ENCODE data around the gene HMGN4. TPM values are rescaled to one million over a fixed set of nuclear protein-coding genes. Genes with fewer than 3 reads are reported as not detected.

HMGN4 gene
- total RNA-seq, 5 donors from 2014 or later (not counting 1 experiment from before 2014, with no cell fraction given) = 49.2 to 92.5 (median 62.7) TPM

- ChIA-PET POLR2A (interaction anchor here in 1 of 2 donors (1.0 kb wide), 1 partner anchor 393 kb away, joined by 5 read pairs; a partner anchor contains a TSS), CTCF (interaction anchor here in 1 of 2 donors (0.9 to 1.8 kb wide), 6 partner anchors 9 to 235 kb away, joined by 3 to 11 read pairs (median 4); no protein-coding TSS in a partner anchor)
- WGBS (ENCODE audit: insufficient coverage) = 72% methylated on average over 2 of the region's 7 CpGs
- peaks cover 26 to 37% (median 34%) of the 10 kb centered on the region in 3 donors for H3K4me1 Mint-ChIP-seq
- H3K27ac Mint-ChIP-seq = peak overlapping the region in 1 of 2 donors; percentile 74
- Histone ChIP-seq H3K4me3 (ENCODE audit: control insufficient read depth in 1 of 2, extremely low read depth in 1 of 2, low read length in 1 of 2) (no peak overlapping the region), H3K27me3 (replicated peaks in 1 of 2; ENCODE audit: control insufficient read depth in 2 of 2, extremely low read depth in 1 of 2, insufficient read depth in 2 of 2, low read length in 1 of 2) (peaks cover 3 to 12% of the 10 kb centered on the region in 2 experiments), H3K36me3 (ENCODE audit: control insufficient read depth in 2 of 2, extremely low read depth in 1 of 2, insufficient read depth in 1 of 2, low read length in 1 of 2) (no peaks in the 10 kb centered on the region), H3K9me3 (peaks cover 5% of the 10 kb centered on the region), H3K4me1 (ENCODE audit: control insufficient read depth in 1 of 2, extremely low read depth in 1 of 2, insufficient read depth in 2 of 2, low read length in 2 of 2) (peaks cover 9 to 23% of the 10 kb centered on the region in 2 experiments), H3K27ac (ENCODE audit: low read length) (no peak overlapping the region)
- ATAC-seq (replicated peaks in 1 of 4) (no peak), DNase-seq (no peak)
- H3K36me3 Mint-ChIP-seq = no peaks in the 10 kb centered on the region
- H3K9me3 Mint-ChIP-seq = peaks cover 6 to 11% (median 10%) of the 10 kb centered on the region in 3 donors
- H3K27me3 Mint-ChIP-seq = no peaks in the 10 kb centered on the region
- peak overlapping the region; percentile 15 to 81 (median 73) for H3K4me3 Mint-ChIP-seq
Measured at GRCh38 chr6:26576407-26576843, 38.3 kb downstream of the HMGN4 start.

GRCh38 chr6:26576929-26577719, 39.0 kb downstream of the HMGN4 start:
- Histone ChIP-seq H3K36me3 (ENCODE audit: control insufficient read depth in 2 of 2, extremely low read depth in 1 of 2, insufficient read depth in 1 of 2, low read length in 1 of 2) (no peaks in the 10 kb centered on the region), H3K9me3 (peaks cover 5% of the 10 kb centered on the region), H3K27me3 (replicated peaks in 1 of 2; ENCODE audit: control insufficient read depth in 2 of 2, extremely low read depth in 1 of 2, insufficient read depth in 2 of 2, low read length in 1 of 2) (peaks cover 3 to 12% of the 10 kb centered on the region in 2 experiments), H3K27ac (ENCODE audit: low read length) (peak overlapping the region; percentile 16), H3K4me3 (ENCODE audit: control insufficient read depth in 1 of 2, extremely low read depth in 1 of 2, low read length in 1 of 2) (peak overlapping the region; percentile 38 to 40), H3K4me1 (ENCODE audit: control insufficient read depth in 1 of 2, extremely low read depth in 1 of 2, insufficient read depth in 2 of 2, low read length in 2 of 2) (peaks cover 7 to 17% of the 10 kb centered on the region in 2 experiments)
- H3K27ac Mint-ChIP-seq = peak overlapping the region; percentile 74 to 84
- CTCF ChIA-PET = interaction anchor here in 1 of 2 donors (0.8 to 1.8 kb wide), 8 partner anchors 8 to 236 kb away, joined by 3 to 11 read pairs (median 4); no protein-coding TSS in a partner anchor
- peak overlapping the region; percentile 71 to 81 (median 73) for H3K4me3 Mint-ChIP-seq
- POLR2A ChIA-PET = interaction anchor here in 1 of 2 donors (1.0 kb wide), 1 partner anchor 394 kb away, joined by 5 read pairs; a partner anchor contains a TSS
- peaks cover 6 to 11% (median 10%) of the 10 kb centered on the region in 3 donors for H3K9me3 Mint-ChIP-seq
- peak; percentile 13 to 64 (median 52) for ATAC-seq (replicated peaks in 1 of 4)
- H3K27me3 Mint-ChIP-seq = no peaks in the 10 kb centered on the region
- peaks cover 19 to 30% (median 27%) of the 10 kb centered on the region in 3 donors for H3K4me1 Mint-ChIP-seq
- WGBS (ENCODE audit: insufficient coverage) = 6% methylated on average over 9 of the region's 31 CpGs
- H3K36me3 Mint-ChIP-seq = no peaks in the 10 kb centered on the region
- peak in 19 of 35 experiments; percentile 26 to 78 (median 48) for DNase-seq

DNA sequence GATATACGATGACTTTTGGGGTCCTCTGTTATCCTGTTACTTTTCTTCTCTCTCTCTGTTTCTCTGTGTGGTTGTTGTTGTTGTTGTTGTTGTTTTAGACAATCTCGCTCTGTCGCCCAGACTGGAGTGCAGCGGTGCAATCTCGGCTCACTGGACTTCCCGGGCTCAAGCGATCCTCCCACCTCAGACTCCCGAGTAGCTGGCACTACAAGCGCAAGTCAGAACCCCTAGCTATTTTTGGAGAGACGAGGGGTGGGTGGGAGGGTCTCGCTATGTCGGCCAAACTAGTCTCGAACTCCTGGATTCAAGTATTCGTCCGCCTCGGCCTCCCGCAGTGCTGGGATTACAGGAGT, 39.5 kb downstream of the HMGN4 start:
- ATAC-seq (replicated peaks in 1 of 4) = peak in 1 of 4 experiments; percentile 15
- no peaks in the 10 kb centered on the region for H3K27me3 Mint-ChIP-seq
- DNase-seq = no peak
- no peaks in the 10 kb centered on the region for H3K36me3 Mint-ChIP-seq
- Histone ChIP-seq H3K36me3 (ENCODE audit: control insufficient read depth in 2 of 2, extremely low read depth in 1 of 2, insufficient read depth in 1 of 2, low read length in 1 of 2) (no peaks in the 10 kb centered on the region), H3K27ac (ENCODE audit: low read length) (no peak overlapping the region), H3K27me3 (replicated peaks in 1 of 2; ENCODE audit: control insufficient read depth in 2 of 2, extremely low read depth in 1 of 2, insufficient read depth in 2 of 2, low read length in 1 of 2) (peaks cover 3 to 12% of the 10 kb centered on the region in 2 experiments), H3K4me1 (ENCODE audit: control insufficient read depth in 1 of 2, extremely low read depth in 1 of 2, insufficient read depth in 2 of 2, low read length in 2 of 2) (peaks cover 6 to 12% of the 10 kb centered on the region in 2 experiments), H3K9me3 (peaks cover 5% of the 10 kb centered on the region), H3K4me3 (ENCODE audit: control insufficient read depth in 1 of 2, extremely low read depth in 1 of 2, low read length in 1 of 2) (peak overlapping the region; percentile 38 to 40)
- H3K27ac Mint-ChIP-seq = peak overlapping the region; percentile 74 to 84
- ChIA-PET CTCF (interaction anchor here in 1 of 2 donors (0.8 to 1.8 kb wide), 4 partner anchors 9 to 236 kb away, joined by 3 to 11 read pairs (median 6); no protein-coding TSS in a partner anchor), POLR2A (no interaction called here)
- peaks cover 15 to 24% (median 22%) of the 10 kb centered on the region in 3 donors for H3K4me1 Mint-ChIP-seq
- H3K4me3 Mint-ChIP-seq = peak overlapping the region; percentile 71 to 81 (median 73)
- 57% methylated on average over 8 of the region's 17 CpGs for WGBS (ENCODE audit: insufficient coverage)
- H3K9me3 Mint-ChIP-seq = peaks cover 6 to 11% (median 10%) of the 10 kb centered on the region in 3 donors

DNA sequence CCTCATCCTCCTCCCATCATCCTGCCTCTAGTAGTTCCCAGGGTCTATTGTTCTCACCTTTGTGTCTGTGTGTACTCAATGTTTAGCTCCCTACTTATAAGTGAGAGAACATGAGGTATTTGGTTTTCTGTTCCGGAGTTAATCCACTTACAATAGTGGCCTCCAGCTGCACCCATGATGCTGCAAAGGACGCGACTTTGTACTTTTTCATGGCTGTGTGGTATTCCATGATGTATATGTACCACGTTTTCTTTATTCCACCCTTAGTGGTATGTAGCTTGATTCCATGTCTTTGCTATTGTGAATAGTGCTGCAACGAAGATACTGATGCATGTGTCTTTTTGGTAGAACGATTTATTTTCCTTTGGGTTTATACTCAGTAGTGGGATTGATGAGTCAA, 40.1 kb downstream of the HMGN4 start:
- peaks cover 12 to 24% (median 20%) of the 10 kb centered on the region in 3 donors for H3K4me1 Mint-ChIP-seq
- ChIA-PET CTCF (interaction anchor here in 1 of 2 donors (1.1 kb wide), 1 partner anchor 17 kb away, joined by 4 read pairs; no protein-coding TSS in a partner anchor), POLR2A (no interaction called here)
- H3K27me3 ChIP-seq (replicated peaks in 1 of 2; ENCODE audit: control insufficient read depth in 2 of 2, extremely low read depth in 1 of 2, insufficient read depth in 2 of 2, low read length in 1 of 2) = peaks cover 6 to 12% of the 10 kb centered on the region in 2 experiments
- peak overlapping the region in 2 of 3 donors; percentile 31 to 81 for H3K4me3 Mint-ChIP-seq
- H3K9me3 Mint-ChIP-seq = peaks cover 6 to 11% (median 10%) of the 10 kb centered on the region in 3 donors
- ATAC-seq (replicated peaks in 1 of 4) = no peak
- peaks cover 5% of the 10 kb centered on the region for H3K9me3 ChIP-seq
- peaks cover 6 to 9% of the 10 kb centered on the region in 2 experiments for H3K4me1 ChIP-seq (ENCODE audit: control insufficient read depth in 1 of 2, extremely low read depth in 1 of 2, insufficient read depth in 2 of 2, low read length in 2 of 2)
- DNase-seq = no peak
- H3K27ac Mint-ChIP-seq = peak overlapping the region in 1 of 2 donors; percentile 24
- no CpG with 5 or more reads among the region's 6 CpGs for WGBS (ENCODE audit: insufficient coverage)
- H3K4me3 ChIP-seq (ENCODE audit: control insufficient read depth in 1 of 2, extremely low read depth in 1 of 2, low read length in 1 of 2) = no peak overlapping the region
- no peaks in the 10 kb centered on the region for H3K36me3 ChIP-seq (ENCODE audit: control insufficient read depth in 2 of 2, extremely low read depth in 1 of 2, insufficient read depth in 1 of 2, low read length in 1 of 2)
- peaks cover 4 to 5% of the 10 kb centered on the region in 2 donors for H3K27me3 Mint-ChIP-seq
- H3K27ac ChIP-seq (ENCODE audit: low read length) = no peak overlapping the region
- H3K36me3 Mint-ChIP-seq = no peaks in the 10 kb centered on the region

GRCh38 chr6:26578741-26579140, 40.6 kb downstream of the HMGN4 start:
- ATAC-seq (replicated peaks in 1 of 4) (no peak), DNase-seq (no peak)
- peaks cover 6 to 9% of the 10 kb centered on the region in 2 experiments for H3K4me1 ChIP-seq (ENCODE audit: control insufficient read depth in 1 of 2, extremely low read depth in 1 of 2, insufficient read depth in 2 of 2, low read length in 2 of 2)
- CTCF ChIA-PET = interaction anchor here in 1 of 2 donors (1.1 kb wide), 1 partner anchor 17 kb away, joined by 4 read pairs; no protein-coding TSS in a partner anchor
- H3K36me3 ChIP-seq (ENCODE audit: control insufficient read depth in 2 of 2, extremely low read depth in 1 of 2, insufficient read depth in 1 of 2, low read length in 1 of 2) = no peaks in the 10 kb centered on the region
- no peak overlapping the region for H3K27ac Mint-ChIP-seq
- H3K9me3 Mint-ChIP-seq = peaks cover 6 to 11% (median 10%) of the 10 kb centered on the region in 3 donors
- no peak overlapping the region for H3K27ac ChIP-seq (ENCODE audit: low read length)
- H3K4me3 Mint-ChIP-seq = peak overlapping the region in 1 of 3 donors; percentile 81
- peaks cover 6 to 12% of the 10 kb centered on the region in 2 experiments for H3K27me3 ChIP-seq (replicated peaks in 1 of 2; ENCODE audit: control insufficient read depth in 2 of 2, extremely low read depth in 1 of 2, insufficient read depth in 2 of 2, low read length in 1 of 2)
- POLR2A ChIA-PET = no interaction called here
- H3K36me3 Mint-ChIP-seq = no peaks in the 10 kb centered on the region
- H3K4me1 Mint-ChIP-seq = peaks cover 12 to 24% (median 20%) of the 10 kb centered on the region in 3 donors
- H3K27me3 Mint-ChIP-seq = peaks cover 8 to 9% of the 10 kb centered on the region in 2 donors
- peaks cover 5% of the 10 kb centered on the region for H3K9me3 ChIP-seq
- H3K4me3 ChIP-seq (ENCODE audit: control insufficient read depth in 1 of 2, extremely low read depth in 1 of 2, low read length in 1 of 2) = no peak overlapping the region
- WGBS (ENCODE audit: insufficient coverage) = no CpG with 5 or more reads among the region's 1 CpG

Data from T-cell (primary cell).